A673 (cell line): Measurements from ENCODE around the gene NSUN2. TPM values are rescaled to one million over a fixed set of nuclear protein-coding genes. Genes with fewer than 3 reads are reported as not detected.
A peak's percentile ranks its signal among the peaks of the same experiment; 100 is the strongest.

ENCODE experiments used
- BruUV-seq: library from RNA; stranded (reverse); fragments of 400-500 nt; replicated peaks from 2 replicates; lab custom pipeline; 2021; lab: Mats Ljungman, UMichigan
- CTCF ChIA-PET: fragments of 300-600 bp; sonication (Branson Sonifier 250); formaldehyde crosslinking; loops from one replicate; lab custom pipeline; 2022; ENCODE audit warnings: antibody characterized with exemption; lab: Charles Lee
- POLR2A ChIA-PET: fragments of 300-600 bp; sonication (Branson Sonifier 250); formaldehyde crosslinking; loops from one replicate; lab custom pipeline; 2022; ENCODE audit warnings: antibody characterized with exemption; ENCODE audit not compliant: low non-redundant PET; lab: Charles Lee
- DNase-seq: peaks from one replicate; pipeline ENCODE4 v3.0.0-alpha.2; 2015; ENCODE audit warnings: low spot score
- H3K27ac ChIP-seq: fragments of 200-600 bp; sonication (generic); 2 replicates; pipeline ENCODE4 v1.5.1; 2016; ENCODE audit warnings: mixed run types, low read depth, mild to moderate bottlenecking, mixed read lengths, antibody characterized with exemption, low read length; ENCODE audit not compliant: poor library complexity, severe bottlenecking
- H3K27me3 ChIP-seq: fragments of 200-600 bp; sonication (generic); replicated peaks from 2 replicates; pipeline ENCODE4 v1.6.1; 2017; ENCODE audit warnings: mixed run types, low read depth, mild to moderate bottlenecking, mixed read lengths, antibody characterized with exemption, low read length; ENCODE audit not compliant: insufficient read depth, poor library complexity
- H3K36me3 ChIP-seq: fragments of 200-600 bp; sonication (generic); 2 replicates; pipeline ENCODE4 v1.6.1; 2016; ENCODE audit warnings: mixed run types, mild to moderate bottlenecking, mixed read lengths, antibody characterized with exemption, low read length; ENCODE audit not compliant: insufficient read depth, poor library complexity, severe bottlenecking
- H3K4me1 ChIP-seq: fragments of 200-600 bp; sonication (generic); 2 replicates; pipeline ENCODE4 v1.6.1; 2017; ENCODE audit warnings: mixed run types, mild to moderate bottlenecking, mixed read lengths, antibody characterized with exemption, low read length; ENCODE audit not compliant: insufficient read depth, poor library complexity, severe bottlenecking
- H3K4me3 ChIP-seq: fragments of 200-600 bp; sonication (generic); 2 replicates; pipeline ENCODE4 v1.5.1; 2016; ENCODE audit warnings: low read depth, mixed run types, mild to moderate bottlenecking, mixed read lengths, low read length; ENCODE audit not compliant: poor library complexity, severe bottlenecking
- H3K9me3 ChIP-seq: fragments of 200-600 bp; sonication (generic); 2 replicates; pipeline ENCODE4 v1.6.1; 2016; ENCODE audit warnings: mixed run types, low read depth, mild to moderate bottlenecking, mixed read lengths, antibody characterized with exemption, low read length; ENCODE audit not compliant: poor library complexity, severe bottlenecking
- CTCF ChIP-seq: fragments of 300-800, 200-600 bp; sonication (generic); conservative IDR thresholded peaks from 2 replicates; pipeline ENCODE4 v1.5.1; 2017; ENCODE audit warnings: low read depth, mild to moderate bottlenecking, antibody characterized with exemption, low read length, moderate library complexity, mixed read lengths
- EZH2 ChIP-seq: fragments of 200-600 bp; sonication (generic); IDR thresholded peaks from 2 replicates; pipeline ENCODE4 v1.6.1; 2017; ENCODE audit warnings: borderline replicate concordance, low read depth, mild to moderate bottlenecking, mixed read lengths, antibody characterized with exemption, low read length; ENCODE audit not compliant: poor library complexity, severe bottlenecking
- intact Hi-C: fragments of 100-400 bp; cut with micrococcal nuclease; formaldehyde crosslinking; loops from one replicate; pipeline ENCODE4 v1.10.0; 2022; ENCODE audit not compliant: unreplicated experiment
- total RNA-seq: library from RNA; stranded (reverse); gene quantifications from 2 replicates; pipeline ENCODE4 v1.2.3, GENCODE V29; 2021

Gene NSUN2
- total RNA-seq, 1 experiment from 2014 or later: 111 TPM

- ChIA-PET CTCF (no interaction called here), POLR2A (no interaction called here)
- Histone ChIP-seq H3K9me3 (no peaks in the 10 kb centered on the region), H3K4me1 (no peaks in the 10 kb centered on the region), H3K4me3 (peak overlapping the region; percentile 35), H3K36me3 (no peaks in the 10 kb centered on the region), H3K27ac (no peak overlapping the region), H3K27me3 (peaks cover 81% of the 10 kb centered on the region)
- TF ChIP-seq EZH2 (no peak), CTCF (no peak)
- no peak for DNase-seq
- intact Hi-C loops: no loop called here
- BruUV-seq: no TSS peak
These were observed 50.3 kb downstream of the NSUN2 start for GRCh38 chr5:6582507-6583048.

GRCh38 chr5:6581559-6582426, 51.1 kb downstream of the NSUN2 start:
- ChIA-PET CTCF (no interaction called here), POLR2A (no interaction called here)
- intact Hi-C loops: no loop called here

GRCh38 chr5:6581090-6581489, 51.8 kb downstream of the NSUN2 start:
- Histone ChIP-seq H3K4me3 (no peak overlapping the region), H3K27me3 (peaks cover 76% of the 10 kb centered on the region), H3K36me3 (no peaks in the 10 kb centered on the region), H3K4me1 (no peaks in the 10 kb centered on the region), H3K9me3 (no peaks in the 10 kb centered on the region), H3K27ac (no peak overlapping the region)
- ChIA-PET CTCF (no interaction called here), POLR2A (no interaction called here)
- no TSS peak for BruUV-seq
- DNase-seq: no peak
- intact Hi-C loops: no loop called here
- no peak for TF ChIP-seq CTCF
- no peak for TF ChIP-seq EZH2

More at GRCh38 chr5:6581559-6582426, 51.1 kb downstream of the NSUN2 start:
- Histone ChIP-seq H3K9me3 (no peaks in the 10 kb centered on the region), H3K27ac (no peak overlapping the region), H3K36me3 (no peaks in the 10 kb centered on the region), H3K4me1 (no peaks in the 10 kb centered on the region), H3K27me3 (peaks cover 76% of the 10 kb centered on the region), H3K4me3 (no peak overlapping the region)
- TF ChIP-seq EZH2 (no peak), CTCF (no peak)
- BruUV-seq: no TSS peak
- no peak for DNase-seq
